Ascending aorta (tissue), 2 donors: ENCODE data around the gene KDM5D. TPM values are rescaled to one million over a fixed set of nuclear protein-coding genes. Genes with fewer than 3 reads are reported as not detected.

ENCODE experiments used
- DNase-seq, 2 donors: peaks; one replicate each; pipeline ENCODE4 v3.0.0-alpha.2; 2019; ENCODE audit warnings: low spot score in 2 of 2
- H3K27ac ChIP-seq, 2 donors: fragments of 200-600 bp; sonication (generic); one replicate each; pipeline ENCODE4 v1.5.1; 2016 to 2017; ENCODE audit warnings: mild to moderate bottlenecking in 1 of 2
- H3K27me3 ChIP-seq: fragments of 200-600 bp; sonication (generic); one replicate; pipeline ENCODE4 v1.5.1; 2017
- H3K36me3 ChIP-seq, 2 donors: fragments of 200-600 bp; sonication (generic); one replicate each; pipeline ENCODE4 v1.5.1; 2016
- H3K4me1 ChIP-seq, 2 donors: fragments of 200-600 bp; sonication (generic); one replicate each; pipeline ENCODE4 v1.5.1; 2016 to 2017; ENCODE audit warnings: mild to moderate bottlenecking in 1 of 2
- H3K4me3 ChIP-seq, 2 donors: fragments of 200-600 bp; sonication (generic); one replicate each; pipeline ENCODE4 v1.5.1; 2016 to 2017; ENCODE audit warnings: mild to moderate bottlenecking in 1 of 2
- H3K9me3 ChIP-seq, 2 donors: fragments of 200-600 bp; sonication (generic); one replicate each; pipeline ENCODE4 v1.5.1; 2016
- intact Hi-C: fragments of 100-400 bp; cut with DNase I; formaldehyde crosslinking; loops from one replicate; pipeline ENCODE4 v1.15.1; 2023
- total RNA-seq: library from RNA; depleted of rRNA; stranded (reverse); fragments of >200 nt; gene quantifications from one replicate; pipeline ENCODE4 v1.1.0, GENCODE V29; 2016
- TF ChIP-seq, protein P1 (sequence below), 3 experiments: fragments of 200-600 bp in 2 of 3; fragments of 450-650 bp in 1 of 3; sonication (generic) in 2 of 3; IDR thresholded peaks; one replicate each; pipeline ENCODE4 v1.5.1; 2016 to 2019; ENCODE audit warnings: antibody characterized with exemption in 3 of 3, mild to moderate bottlenecking in 1 of 3, moderate library complexity in 1 of 3

KDM5D gene
- total RNA-seq, 1 donor from 2014 or later: not detected

DNA sequence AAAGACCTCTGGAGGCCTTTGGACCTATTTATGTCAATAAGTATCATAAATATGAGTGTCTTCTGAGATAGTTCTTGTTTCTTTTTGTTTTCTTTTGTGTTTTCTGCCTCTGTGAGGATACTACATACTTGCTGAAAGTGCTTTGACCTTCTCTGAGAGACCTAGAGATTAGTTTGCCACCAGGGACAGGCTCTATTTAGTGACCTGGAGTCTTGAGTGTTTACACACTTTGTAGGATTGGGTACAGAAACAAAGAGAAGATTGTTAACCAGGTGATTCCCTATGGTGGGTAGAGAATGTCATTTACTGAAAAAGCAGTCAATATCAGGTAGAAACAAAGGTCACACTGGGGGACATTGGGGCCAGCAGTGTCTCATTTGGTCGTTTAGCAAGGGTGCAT lies 63.7 kb downstream of the KDM5D start:
- H3K9me3 ChIP-seq: no peaks in the 10 kb centered on the region
- TF ChIP-seq, protein P1, sequence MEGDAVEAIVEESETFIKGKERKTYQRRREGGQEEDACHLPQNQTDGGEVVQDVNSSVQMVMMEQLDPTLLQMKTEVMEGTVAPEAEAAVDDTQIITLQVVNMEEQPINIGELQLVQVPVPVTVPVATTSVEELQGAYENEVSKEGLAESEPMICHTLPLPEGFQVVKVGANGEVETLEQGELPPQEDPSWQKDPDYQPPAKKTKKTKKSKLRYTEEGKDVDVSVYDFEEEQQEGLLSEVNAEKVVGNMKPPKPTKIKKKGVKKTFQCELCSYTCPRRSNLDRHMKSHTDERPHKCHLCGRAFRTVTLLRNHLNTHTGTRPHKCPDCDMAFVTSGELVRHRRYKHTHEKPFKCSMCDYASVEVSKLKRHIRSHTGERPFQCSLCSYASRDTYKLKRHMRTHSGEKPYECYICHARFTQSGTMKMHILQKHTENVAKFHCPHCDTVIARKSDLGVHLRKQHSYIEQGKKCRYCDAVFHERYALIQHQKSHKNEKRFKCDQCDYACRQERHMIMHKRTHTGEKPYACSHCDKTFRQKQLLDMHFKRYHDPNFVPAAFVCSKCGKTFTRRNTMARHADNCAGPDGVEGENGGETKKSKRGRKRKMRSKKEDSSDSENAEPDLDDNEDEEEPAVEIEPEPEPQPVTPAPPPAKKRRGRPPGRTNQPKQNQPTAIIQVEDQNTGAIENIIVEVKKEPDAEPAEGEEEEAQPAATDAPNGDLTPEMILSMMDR (IDR thresholded peaks at IDR 0.05): no peak
- intact Hi-C loops: no loop called here

More for the DNA sequence above, 63.7 kb downstream of the KDM5D start:
- Histone ChIP-seq H3K4me3 (no peak overlapping the region), H3K4me1 (no peaks in the 10 kb centered on the region), H3K36me3 (no peaks in the 10 kb centered on the region), H3K27me3 (no peaks in the 10 kb centered on the region), H3K27ac (no peak overlapping the region)
- no peak for DNase-seq
